ENCODE data around the gene NXF1. TPM values are rescaled to one million over a fixed set of nuclear protein-coding genes. Genes with fewer than 3 reads are reported as not detected.
"Not testable (repeated sequence)": the region's sequence is repeated elsewhere in the genome, so short reads cannot be mapped to it uniquely, and the experiment has no call there.

NXF1 gene
- total and polyA plus RNA-seq, 8 donors: 23.5 to 138 (median 54.9) TPM

- intact Hi-C loops (cut with DNase I; ENCODE audit: low total_unique reads): no loop called here
- Histone ChIP-seq H3K9me3 (no peaks in the 10 kb centered on the region), H3K36me3 (peaks cover 3 to 28% (median 22%) of the 10 kb centered on the region in 4 donors), H3K27ac (peak overlapping the region in 1 of 5 donors; percentile 94), H3K27me3 (no peaks in the 10 kb centered on the region), H3K4me3 (no peak overlapping the region), H3K4me1 (peaks cover 16 to 64% (median 45%) of the 10 kb centered on the region in 4 donors)
- 94 to 96% (median 95%) methylated on average over 5 to 14 of the region's 14 CpGs for WGBS, 5 donors
- TF ChIP-seq POLR2AphosphoS5 (IDR thresholded peaks at IDR 0.05) (no peak), EP300 (IDR thresholded peaks at IDR 0.05) (no peak), POLR2A (IDR thresholded peaks at IDR 0.05) (no peak)
- TF ChIP-seq, protein P1, sequence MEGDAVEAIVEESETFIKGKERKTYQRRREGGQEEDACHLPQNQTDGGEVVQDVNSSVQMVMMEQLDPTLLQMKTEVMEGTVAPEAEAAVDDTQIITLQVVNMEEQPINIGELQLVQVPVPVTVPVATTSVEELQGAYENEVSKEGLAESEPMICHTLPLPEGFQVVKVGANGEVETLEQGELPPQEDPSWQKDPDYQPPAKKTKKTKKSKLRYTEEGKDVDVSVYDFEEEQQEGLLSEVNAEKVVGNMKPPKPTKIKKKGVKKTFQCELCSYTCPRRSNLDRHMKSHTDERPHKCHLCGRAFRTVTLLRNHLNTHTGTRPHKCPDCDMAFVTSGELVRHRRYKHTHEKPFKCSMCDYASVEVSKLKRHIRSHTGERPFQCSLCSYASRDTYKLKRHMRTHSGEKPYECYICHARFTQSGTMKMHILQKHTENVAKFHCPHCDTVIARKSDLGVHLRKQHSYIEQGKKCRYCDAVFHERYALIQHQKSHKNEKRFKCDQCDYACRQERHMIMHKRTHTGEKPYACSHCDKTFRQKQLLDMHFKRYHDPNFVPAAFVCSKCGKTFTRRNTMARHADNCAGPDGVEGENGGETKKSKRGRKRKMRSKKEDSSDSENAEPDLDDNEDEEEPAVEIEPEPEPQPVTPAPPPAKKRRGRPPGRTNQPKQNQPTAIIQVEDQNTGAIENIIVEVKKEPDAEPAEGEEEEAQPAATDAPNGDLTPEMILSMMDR (IDR thresholded peaks at IDR 0.05): no peak
- DNase-seq: no peak
Observed at GRCh38 chr11:62752177-62752785, 53.0 kb downstream of the NXF1 start.

DNA sequence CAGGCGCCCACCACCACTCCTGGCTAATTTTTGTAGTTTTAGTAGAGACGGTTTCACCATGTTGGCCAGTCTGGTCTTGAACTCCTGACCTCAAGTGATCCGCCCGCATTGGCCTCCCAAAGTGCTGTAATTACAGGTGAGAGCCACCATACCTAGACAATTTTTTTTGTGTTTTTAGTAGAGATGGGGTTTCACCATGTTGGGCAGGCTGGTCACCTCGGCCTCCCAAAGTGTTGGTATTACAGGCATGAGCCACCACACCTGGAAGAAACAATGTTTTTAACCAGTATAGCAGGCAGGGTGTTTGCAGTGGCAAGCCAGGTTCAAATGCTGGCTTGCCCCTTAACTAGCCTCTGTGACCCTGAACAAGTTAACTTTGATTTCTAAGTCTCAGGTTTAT, 55.3 kb downstream of the NXF1 start:
- H3K27me3 ChIP-seq: not testable (repeated sequence)
- 86 to 98% (median 95%) methylated on average over 5 of the region's 5 CpGs for WGBS, 5 donors

DNA sequence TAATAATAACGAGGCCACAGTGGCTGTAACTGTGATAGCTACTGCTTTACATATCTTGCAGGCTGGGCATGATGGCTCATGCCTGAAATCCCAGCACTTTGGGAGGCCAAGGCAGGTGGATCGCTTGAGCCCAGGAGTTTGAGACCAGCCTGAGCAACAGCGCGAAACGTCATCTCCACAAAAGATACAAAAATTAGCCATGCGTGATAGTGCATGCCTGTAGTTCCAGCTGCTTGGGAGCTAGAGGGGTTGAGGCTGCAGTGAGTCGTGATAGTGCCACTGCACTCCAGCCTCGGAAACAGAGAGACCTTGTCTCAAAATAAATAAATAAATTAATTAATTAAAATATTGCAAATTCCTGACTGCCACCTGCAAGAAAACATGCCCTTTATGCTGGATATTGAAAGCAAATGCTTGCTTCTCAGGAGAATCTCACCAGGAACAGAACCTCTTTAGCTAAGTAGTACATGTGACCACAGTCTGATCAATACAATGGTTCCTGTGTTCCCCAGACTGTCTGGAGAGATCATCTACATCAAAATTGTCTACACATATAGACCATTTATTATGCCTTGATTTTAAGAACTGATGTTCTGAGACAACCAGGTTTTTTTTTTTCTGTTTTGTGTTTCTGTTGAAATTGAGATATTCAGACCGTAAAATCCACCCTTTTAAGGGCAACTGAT, 57.6 kb downstream of the NXF1 start:
- no peak for DNase-seq
- H3K9me3 ChIP-seq: no peaks in the 10 kb centered on the region
- TF ChIP-seq POLR2AphosphoS5 (IDR thresholded peaks at IDR 0.05) (no peak), EP300 (IDR thresholded peaks at IDR 0.05) (no peak), POLR2A (IDR thresholded peaks at IDR 0.05) (no peak)
- TF ChIP-seq, protein P1 (IDR thresholded peaks at IDR 0.05): no peak
- H3K27ac ChIP-seq: no peak overlapping the region
- 67 to 76% (median 70%) methylated on average over 9 of the region's 9 CpGs for WGBS, 5 donors
- no peak overlapping the region for H3K4me3 ChIP-seq
- no peaks in the 10 kb centered on the region for H3K27me3 ChIP-seq
- intact Hi-C loops (cut with DNase I; ENCODE audit: low total_unique reads): no loop called here
- H3K36me3 ChIP-seq: peaks cover 3 to 24% (median 19%) of the 10 kb centered on the region in 4 donors
- peaks cover 7 to 46% (median 28%) of the 10 kb centered on the region in 4 donors for H3K4me1 ChIP-seq

More for the DNA sequence above, 55.3 kb downstream of the NXF1 start:
- Histone ChIP-seq H3K27ac (peak overlapping the region in 4 of 5 donors; percentile 19 to 66 (median 46)), H3K4me1 (peaks cover 16 to 62% (median 45%) of the 10 kb centered on the region in 4 donors), H3K36me3 (peaks cover 3 to 28% (median 22%) of the 10 kb centered on the region in 4 donors)
- DNase-seq; intact Hi-C loops (cut with DNase I; ENCODE audit: low total_unique reads); H3K9me3 ChIP-seq; H3K4me3 ChIP-seq: not testable (repeated sequence)

Small RNA genes lying within 50 kb of the gene (small RNA-seq; reads per million reads assigned to genes)
- gene MIR6514: 0.30 to 0.77 (median 0.46) reads per million in 4 donors
- gene RF00099: 0 reads per million in 4 donors
- 0 reads per million in 4 donors for gene RNU6-118P
- gene SNORD22: 0 reads per million in 4 donors
- 0 reads per million in 4 donors for gene SNORD26
- gene SNORD27: 0 reads per million in 4 donors
- gene SNORD28: 0 reads per million in 4 donors
- gene SNORD30: 687 to 3,460 (median 2,010) reads per million in 4 donors

Other genes with a start within 250 kb of the NXF1 start
- 1,000 to 10,000 TPM in 1 of 5 donors, 100 to 1,000 TPM in 4; 671 to 1,412 (median 779) TPM for gene EEF1G, start 231.5 kb downstream of the NXF1 start, total RNA-seq
- 1,000 to 10,000 TPM; 1,415 to 1,760 (median 1,525) TPM for gene EEF1G, start 231.5 kb downstream of the NXF1 start, polyA plus RNA-seq
- gene TUT1, start 213.9 kb downstream of the NXF1 start, total RNA-seq: 10 to 100 TPM in 3 of 5 donors, 1 to 10 TPM in 2; 6.1 to 36.2 (median 12.3) TPM
- 10 to 100 TPM; 13.3 to 18.9 (median 16.3) TPM for gene TUT1, start 213.9 kb downstream of the NXF1 start, polyA plus RNA-seq
- 100 to 1,000 TPM in 1 of 5 donors, 10 to 100 TPM in 4; 53.9 to 110 (median 85.3) TPM for gene MTA2, start 203.6 kb downstream of the NXF1 start, total RNA-seq
- 10 to 100 TPM; 32.8 to 44.6 (median 34.7) TPM for gene MTA2, start 203.6 kb downstream of the NXF1 start, polyA plus RNA-seq
- 100 to 1,000 TPM in 1 of 5 donors, 10 to 100 TPM in 4; 24.4 to 112 (median 51.8) TPM for gene EML3, start 192.7 kb downstream of the NXF1 start, total RNA-seq
- gene EML3, start 192.7 kb downstream of the NXF1 start, polyA plus RNA-seq: 10 to 100 TPM; 68.1 to 71.3 (median 69.2) TPM
- 1 to 10 TPM in 3 of 5 donors, under 1 TPM in 1, not detected in 1; 0.29 to 5.8 (median 2.8) TPM for gene ROM1, start 192.2 kb downstream of the NXF1 start, total RNA-seq
- gene ROM1, start 192.2 kb downstream of the NXF1 start, polyA plus RNA-seq: 10 to 100 TPM in 1 of 3 donors, 1 to 10 TPM in 2; 4.6 to 13.0 (median 5.1) TPM
- gene B3GAT3, start 183.5 kb downstream of the NXF1 start, total RNA-seq: 10 to 100 TPM in 4 of 5 donors, 1 to 10 TPM in 1; 5.2 to 50.8 (median 13.8) TPM
- 10 to 100 TPM; 18.5 to 38.8 (median 27.6) TPM for gene B3GAT3, start 183.5 kb downstream of the NXF1 start, polyA plus RNA-seq
- gene GANAB, start 158.8 kb downstream of the NXF1 start, total RNA-seq: 100 to 1,000 TPM in 2 of 5 donors, 10 to 100 TPM in 3; 66.0 to 155 (median 95.5) TPM
- 10 to 100 TPM; 21.4 to 70.7 (median 66.2) TPM for gene GANAB, start 158.8 kb downstream of the NXF1 start, polyA plus RNA-seq
- 10 to 100 TPM in 4 of 5 donors, 1 to 10 TPM in 1; 5.8 to 16.7 (median 15.1) TPM for gene INTS5, start 152.1 kb downstream of the NXF1 start, total RNA-seq
- gene INTS5, start 152.1 kb downstream of the NXF1 start, polyA plus RNA-seq: 1 to 10 TPM; 5.9 to 7.2 (median 7.2) TPM
- gene C11orf98, start 140.2 kb downstream of the NXF1 start, total RNA-seq: 10 to 100 TPM in 4 of 5 donors, 1 to 10 TPM in 1; 5.8 to 58.2 (median 27.2) TPM
- 100 to 1,000 TPM; 112 to 179 (median 139) TPM for gene C11orf98, start 140.2 kb downstream of the NXF1 start, polyA plus RNA-seq
- gene CSKMT, start 140.1 kb downstream of the NXF1 start, total RNA-seq: 1 to 10 TPM in 4 of 5 donors, not detected in 1; 3.5 to 7.6 (median 4.9) TPM
- gene CSKMT, start 140.1 kb downstream of the NXF1 start, polyA plus RNA-seq: 10 to 100 TPM in 2 of 3 donors, 1 to 10 TPM in 1; 8.7 to 25.5 (median 19.9) TPM
- 10 to 100 TPM in 2 of 5 donors, 1 to 10 TPM in 3; 4.2 to 49.8 (median 8.1) TPM for gene UQCC3, start 133.8 kb downstream of the NXF1 start, total RNA-seq
- 10 to 100 TPM; 16.2 to 30.3 (median 20.9) TPM for gene UQCC3, start 133.8 kb downstream of the NXF1 start, polyA plus RNA-seq
- 10 to 100 TPM in 3 of 5 donors, 1 to 10 TPM in 1, under 1 TPM in 1; 0.45 to 56.6 (median 10.3) TPM for gene LBHD1, start 133.2 kb downstream of the NXF1 start, total RNA-seq
- 1 to 10 TPM; 4.9 to 6.8 (median 5.5) TPM for gene LBHD1, start 133.2 kb downstream of the NXF1 start, polyA plus RNA-seq
- gene UBXN1, start 126.4 kb downstream of the NXF1 start, total RNA-seq: 100 to 1,000 TPM in 3 of 5 donors, 10 to 100 TPM in 2; 78.6 to 236 (median 151) TPM
- 100 to 1,000 TPM; 113 to 236 (median 194) TPM for gene UBXN1, start 126.4 kb downstream of the NXF1 start, polyA plus RNA-seq
- 10 to 100 TPM in 2 of 5 donors, 1 to 10 TPM in 3; 4.0 to 20.0 (median 8.2) TPM for gene LRRN4CL, start 115.9 kb downstream of the NXF1 start, total RNA-seq
- gene LRRN4CL, start 115.9 kb downstream of the NXF1 start, polyA plus RNA-seq: 1 to 10 TPM; 1.6 to 4.6 (median 1.8) TPM
- gene BSCL2, start 98.0 kb downstream of the NXF1 start, total RNA-seq: 100 to 1,000 TPM in 3 of 5 donors, 10 to 100 TPM in 2; 29.9 to 144 (median 110) TPM
- gene BSCL2, start 98.0 kb downstream of the NXF1 start, polyA plus RNA-seq: 10 to 100 TPM; 63.4 to 95.9 (median 92.6) TPM
- gene GNG3, start 97.8 kb downstream of the NXF1 start, total RNA-seq: not detected
- gene GNG3, start 97.8 kb downstream of the NXF1 start, polyA plus RNA-seq: under 1 TPM in 1 of 3 donors, not detected in 2; 0.75 TPM
- 10 to 100 TPM; 10.3 to 73.5 (median 36.0) TPM for gene HNRNPUL2, start 78.0 kb downstream of the NXF1 start, total RNA-seq
- gene HNRNPUL2, start 78.0 kb downstream of the NXF1 start, polyA plus RNA-seq: 10 to 100 TPM; 25.1 to 28.6 (median 27.3) TPM
- 10 to 100 TPM in 1 of 5 donors, 1 to 10 TPM in 3, under 1 TPM in 1; 0.89 to 26.6 (median 8.2) TPM for gene TTC9C, start 77.0 kb downstream of the NXF1 start, total RNA-seq
- gene TTC9C, start 77.0 kb downstream of the NXF1 start, polyA plus RNA-seq: 10 to 100 TPM; 16.6 to 33.6 (median 26.0) TPM
- 10 to 100 TPM in 2 of 5 donors, 1 to 10 TPM in 2, not detected in 1; 4.2 to 16.5 (median 9.5) TPM for gene ZBTB3, start 51.3 kb downstream of the NXF1 start, total RNA-seq
- gene ZBTB3, start 51.3 kb downstream of the NXF1 start, polyA plus RNA-seq: 1 to 10 TPM; 3.3 to 6.9 (median 3.4) TPM
- 10 to 100 TPM in 4 of 5 donors, 1 to 10 TPM in 1; 3.8 to 95.5 (median 23.9) TPM for gene POLR2G, start 43.9 kb downstream of the NXF1 start, total RNA-seq
- 100 to 1,000 TPM in 1 of 3 donors, 10 to 100 TPM in 2; 85.8 to 119 (median 88.7) TPM for gene POLR2G, start 43.9 kb downstream of the NXF1 start, polyA plus RNA-seq
- gene TAF6L, start 34.0 kb downstream of the NXF1 start, total RNA-seq: 10 to 100 TPM in 4 of 5 donors, 1 to 10 TPM in 1; 4.6 to 35.0 (median 11.0) TPM
- 10 to 100 TPM in 2 of 3 donors, 1 to 10 TPM in 1; 7.5 to 19.7 (median 19.3) TPM for gene TAF6L, start 34.0 kb downstream of the NXF1 start, polyA plus RNA-seq
- 100 to 1,000 TPM in 1 of 5 donors, 10 to 100 TPM in 3, not detected in 1; 26.1 to 135 (median 85.5) TPM for gene TMEM179B, start 18.0 kb downstream of the NXF1 start, total RNA-seq
- gene TMEM179B, start 18.0 kb downstream of the NXF1 start, polyA plus RNA-seq: 10 to 100 TPM; 28.3 to 68.6 (median 32.1) TPM
- gene TMEM223, start 13.4 kb downstream of the NXF1 start, total RNA-seq: 10 to 100 TPM in 2 of 5 donors, 1 to 10 TPM in 1, under 1 TPM in 1, not detected in 1; 0.89 to 14.9 (median 10.7) TPM
- 10 to 100 TPM; 10.2 to 28.2 (median 17.7) TPM for gene TMEM223, start 13.4 kb downstream of the NXF1 start, polyA plus RNA-seq
- 10 to 100 TPM in 4 of 5 donors, 1 to 10 TPM in 1; 8.2 to 48.1 (median 24.2) TPM for gene STX5, start 26.6 kb upstream of the NXF1 start, total RNA-seq
- gene STX5, start 26.6 kb upstream of the NXF1 start, polyA plus RNA-seq: 10 to 100 TPM; 21.7 to 44.6 (median 29.3) TPM
- gene TEX54, start 27.4 kb upstream of the NXF1 start, total RNA-seq: not detected
- not detected for gene TEX54, start 27.4 kb upstream of the NXF1 start, polyA plus RNA-seq
- 10 to 100 TPM; 27.7 to 57.6 (median 41.2) TPM for gene WDR74, start 34.1 kb upstream of the NXF1 start, total RNA-seq
- gene WDR74, start 34.1 kb upstream of the NXF1 start, polyA plus RNA-seq: 10 to 100 TPM; 47.2 to 67.9 (median 48.8) TPM
- 100 to 1,000 TPM in 4 of 5 donors, 10 to 100 TPM in 1; 70.7 to 255 (median 141) TPM for gene SLC3A2, start 75.5 kb upstream of the NXF1 start, total RNA-seq
- gene SLC3A2, start 75.5 kb upstream of the NXF1 start, polyA plus RNA-seq: 100 to 1,000 TPM in 1 of 3 donors, 10 to 100 TPM in 2; 36.0 to 176 (median 51.6) TPM
- gene CHRM1, start 115.9 kb upstream of the NXF1 start, total RNA-seq: 10 to 100 TPM in 1 of 5 donors, 1 to 10 TPM in 2, under 1 TPM in 1, not detected in 1; 0.73 to 19.4 (median 6.6) TPM
- under 1 TPM in 2 of 3 donors, not detected in 1; 0.12 to 0.48 TPM for gene CHRM1, start 115.9 kb upstream of the NXF1 start, polyA plus RNA-seq
- not detected for gene SLC22A6, start 179.5 kb upstream of the NXF1 start, total RNA-seq
- not detected for gene SLC22A6, start 179.5 kb upstream of the NXF1 start, polyA plus RNA-seq
- not detected for gene SLC22A8, start 210.4 kb upstream of the NXF1 start, total RNA-seq
- not detected for gene SLC22A8, start 210.4 kb upstream of the NXF1 start, polyA plus RNA-seq